AG10803 (cell line): ENCODE measurements around the gene EYS.

Experiments
- DNase-seq: peaks from one replicate; pipeline ENCODE4 v3.0.0; 2010; ENCODE audit warnings: low read depth
- H3K4me3 ChIP-seq: 2 replicates; pipeline ENCODE4 v1.5.1; 2011; ENCODE audit warnings: mild to moderate bottlenecking, low read length, control low read depth
- TF ChIP-seq, protein P1 (sequence below): conservative IDR thresholded peaks from 2 replicates; pipeline ENCODE4 v1.5.1; 2011; ENCODE audit warnings: mild to moderate bottlenecking, low read length, control low read depth, inconsistent platforms

EYS gene

DNA sequence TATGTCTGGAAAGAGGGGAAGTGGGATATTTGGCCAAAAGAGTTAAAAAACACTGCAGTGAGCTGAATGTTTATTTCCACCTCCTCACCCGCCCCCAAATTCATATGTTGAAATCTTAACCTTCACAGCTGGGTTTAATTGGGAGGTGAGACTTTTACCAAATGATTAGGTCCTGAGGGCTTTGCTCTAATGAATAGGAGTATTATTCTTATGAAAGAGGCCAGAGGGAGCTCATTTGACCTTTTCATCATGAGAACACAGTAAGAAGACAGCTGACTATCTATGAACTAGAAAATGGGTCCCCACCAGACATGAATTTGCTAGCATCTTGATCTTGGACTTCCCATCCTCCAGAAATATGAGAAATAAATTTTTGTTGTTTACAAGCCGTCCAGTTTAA is 1042.5 kb downstream of the EYS start:
- DNase-seq: no peak
- H3K4me3 ChIP-seq: no peak overlapping the region
- TF ChIP-seq, protein P1, sequence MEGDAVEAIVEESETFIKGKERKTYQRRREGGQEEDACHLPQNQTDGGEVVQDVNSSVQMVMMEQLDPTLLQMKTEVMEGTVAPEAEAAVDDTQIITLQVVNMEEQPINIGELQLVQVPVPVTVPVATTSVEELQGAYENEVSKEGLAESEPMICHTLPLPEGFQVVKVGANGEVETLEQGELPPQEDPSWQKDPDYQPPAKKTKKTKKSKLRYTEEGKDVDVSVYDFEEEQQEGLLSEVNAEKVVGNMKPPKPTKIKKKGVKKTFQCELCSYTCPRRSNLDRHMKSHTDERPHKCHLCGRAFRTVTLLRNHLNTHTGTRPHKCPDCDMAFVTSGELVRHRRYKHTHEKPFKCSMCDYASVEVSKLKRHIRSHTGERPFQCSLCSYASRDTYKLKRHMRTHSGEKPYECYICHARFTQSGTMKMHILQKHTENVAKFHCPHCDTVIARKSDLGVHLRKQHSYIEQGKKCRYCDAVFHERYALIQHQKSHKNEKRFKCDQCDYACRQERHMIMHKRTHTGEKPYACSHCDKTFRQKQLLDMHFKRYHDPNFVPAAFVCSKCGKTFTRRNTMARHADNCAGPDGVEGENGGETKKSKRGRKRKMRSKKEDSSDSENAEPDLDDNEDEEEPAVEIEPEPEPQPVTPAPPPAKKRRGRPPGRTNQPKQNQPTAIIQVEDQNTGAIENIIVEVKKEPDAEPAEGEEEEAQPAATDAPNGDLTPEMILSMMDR: no peak

DNA sequence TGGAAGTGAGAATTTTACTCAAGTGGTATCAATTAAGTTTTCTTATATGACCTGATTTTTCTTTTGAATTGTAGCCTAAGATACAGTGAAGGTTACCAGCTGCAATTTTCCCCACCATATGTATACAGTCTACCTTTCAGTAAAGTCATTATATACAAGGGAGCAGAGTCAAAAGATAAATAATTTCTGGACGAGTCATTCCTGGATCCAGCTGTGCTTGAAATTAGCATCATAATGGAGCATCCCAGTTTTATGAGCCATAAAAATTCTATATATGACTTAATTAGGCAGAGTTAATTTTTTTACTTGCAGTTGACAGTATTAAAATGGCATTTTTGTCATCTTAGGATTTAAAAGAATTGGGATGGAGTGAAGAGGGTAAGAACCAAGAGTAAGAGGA is 1063.0 kb downstream of the EYS start:
- no peak overlapping the region for H3K4me3 ChIP-seq
- TF ChIP-seq, protein P1: no peak
- no peak for DNase-seq

DNA sequence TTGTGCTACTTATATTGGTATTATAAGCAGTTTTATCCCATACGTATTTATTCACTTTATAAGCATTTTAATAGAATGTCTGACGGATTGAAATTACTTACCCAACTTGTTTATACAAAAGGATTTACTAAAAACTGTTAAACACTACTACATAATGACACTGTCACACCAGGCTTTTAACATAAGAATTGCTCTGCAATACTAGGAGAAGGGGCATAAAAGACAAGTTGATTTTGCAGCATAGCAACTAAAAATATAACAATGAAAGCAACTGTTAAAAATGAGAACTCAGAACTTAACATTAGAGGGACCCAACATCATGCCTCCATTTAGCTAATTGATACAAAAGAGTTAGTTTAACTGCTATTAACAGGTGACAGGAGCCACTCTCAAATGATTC is 1076.1 kb downstream of the EYS start:
- H3K4me3 ChIP-seq: no peak overlapping the region
- DNase-seq: no peak
- TF ChIP-seq, protein P1: no peak

DNA sequence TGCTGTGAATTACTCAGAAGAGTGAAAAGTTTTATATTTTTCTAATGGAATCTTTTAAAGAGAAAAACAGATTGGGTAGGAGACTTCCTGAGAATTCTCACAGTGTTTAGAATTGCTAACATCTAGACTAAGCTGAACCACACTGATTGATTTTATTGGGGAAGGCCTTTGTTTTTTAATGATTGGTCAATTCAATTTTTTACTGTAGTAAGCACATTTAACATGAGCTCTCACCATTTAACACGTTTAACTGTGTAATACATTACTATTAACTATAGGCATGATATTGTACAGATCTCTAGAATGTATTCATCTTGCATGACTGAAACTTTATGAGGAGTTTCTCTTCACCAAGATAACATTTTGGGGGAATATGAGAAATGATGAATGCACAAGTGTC is 1084.1 kb downstream of the EYS start:
- no peak for DNase-seq
- TF ChIP-seq, protein P1: no peak
- H3K4me3 ChIP-seq: no peak overlapping the region

DNA sequence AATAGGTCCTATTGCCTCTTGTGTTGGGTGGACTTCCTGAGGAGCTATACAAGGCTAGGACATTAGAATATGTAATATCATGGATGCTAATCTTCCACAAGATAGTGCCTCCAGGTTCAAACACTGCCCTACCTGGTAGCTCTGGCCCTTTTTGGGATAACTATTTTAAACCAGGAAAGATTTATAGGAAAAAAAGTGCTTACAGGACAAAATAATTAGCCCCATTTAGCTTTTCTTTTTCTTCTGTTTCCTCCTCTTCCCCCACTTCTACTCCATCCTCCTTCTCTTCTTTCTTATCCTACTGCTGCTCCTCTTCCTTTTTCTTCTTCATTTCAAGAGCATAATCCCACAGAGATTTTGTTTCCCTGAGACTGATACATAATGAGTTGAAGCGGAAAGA is 1104.0 kb downstream of the EYS start:
- no peak for DNase-seq
- TF ChIP-seq, protein P1: no peak
- no peak overlapping the region for H3K4me3 ChIP-seq

DNA sequence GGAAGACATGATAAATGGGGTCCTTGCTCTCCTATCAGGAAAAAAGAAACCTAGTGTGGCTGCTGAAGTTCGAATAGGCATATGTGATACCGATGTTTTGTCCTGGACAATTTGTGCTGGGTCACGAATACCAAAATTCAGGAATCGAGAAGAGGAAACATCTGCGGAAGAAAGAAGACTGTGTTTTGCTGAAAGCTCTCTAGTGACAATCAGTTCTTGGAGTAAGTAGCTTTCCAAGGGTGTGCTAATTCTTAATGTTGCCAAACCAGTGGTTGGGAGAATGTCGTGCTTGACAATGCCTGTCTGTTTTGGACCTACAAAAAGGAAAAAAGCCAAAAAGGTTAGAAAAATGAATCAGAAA is 1115.4 kb downstream of the EYS start:
- H3K4me3 ChIP-seq: no peak overlapping the region
- TF ChIP-seq, protein P1: no peak
- DNase-seq: no peak

DNA sequence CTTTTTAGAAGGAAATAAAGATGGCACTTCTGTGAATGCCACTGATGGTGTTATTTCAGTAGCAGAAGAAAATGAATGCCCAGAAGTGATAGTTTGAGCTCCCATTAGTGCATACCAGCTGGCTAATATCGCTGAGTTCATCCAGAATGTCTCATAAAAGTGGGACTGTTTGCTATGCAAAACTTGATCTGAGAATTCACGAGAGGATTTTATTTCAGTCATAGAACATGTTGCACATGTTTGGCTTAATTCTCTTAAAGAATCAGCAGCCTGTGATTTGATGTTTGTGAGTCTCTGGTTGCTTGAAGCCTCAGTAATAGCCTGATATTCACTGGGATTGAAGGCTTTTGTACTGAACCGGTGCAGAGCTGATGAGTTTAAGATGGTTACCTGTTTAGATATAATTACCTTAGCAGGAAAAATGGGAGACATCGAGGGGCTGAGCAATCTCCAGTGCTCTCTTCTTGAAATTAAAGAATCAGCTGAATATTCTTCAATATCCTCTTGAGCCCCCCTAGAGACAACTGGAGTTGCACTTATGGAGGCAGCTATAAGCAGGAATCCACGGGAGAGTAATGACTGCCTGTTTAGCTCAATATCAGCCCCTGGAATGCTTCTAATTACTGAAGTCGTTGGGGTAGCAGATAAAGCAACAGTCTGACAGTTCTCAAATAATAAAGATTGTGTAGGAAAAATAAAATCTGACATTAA is 1115.9 kb downstream of the EYS start:
- H3K4me3 ChIP-seq: no peak overlapping the region
- TF ChIP-seq, protein P1: no peak
- no peak for DNase-seq
